Naive thymus-derived CD4-positive, alpha-beta T cell (primary cell): ENCODE results near the gene RIOX2. TPM values are rescaled to one million over a fixed set of nuclear protein-coding genes. Genes with fewer than 3 reads are reported as not detected.
A peak's percentile ranks its signal among the peaks of the same experiment; 100 is the strongest.

ENCODE experiments used
- ATAC-seq: fragments of 150-1000 bp; cut with Tn5 transposase; 2 replicates; pipeline ENCODE4 v1.10.0; 2021; ENCODE audit warnings: mild to moderate bottlenecking, moderate library complexity
- CTCF ChIA-PET: fragments of 350-600 bp; sonication (Branson Sonifier 250); formaldehyde crosslinking; loops from one replicate; lab custom pipeline; 2021; ENCODE audit warnings: antibody characterized with exemption; lab: Charles Lee
- POLR2A ChIA-PET: fragments of 350-600 bp; sonication (Branson Sonifier 250); formaldehyde crosslinking; loops from one replicate; lab custom pipeline; 2021; ENCODE audit warnings: antibody characterized with exemption, inconsistent platforms; lab: Charles Lee
- DNase-seq, 9 donors: peaks; one replicate each; pipeline versions ENCODE4 v3.0.0 to v3.0.0-alpha.2; 2020 to 2022; ENCODE audit warnings: mixed read lengths in 1 of 9
- H3K27ac ChIP-seq: one replicate; pipeline ENCODE4 v1.7.0; 2013; ENCODE audit warnings: mild to moderate bottlenecking, low read depth, low read length, moderate library complexity
- H3K27me3 ChIP-seq, 2 donors: one replicate each; pipeline ENCODE4 v1.7.0; 2013; ENCODE audit warnings: low read length in 2 of 2, mild to moderate bottlenecking in 2 of 2, moderate library complexity in 2 of 2; ENCODE audit not compliant: control insufficient read depth in 2 of 2, insufficient read depth in 2 of 2
- H3K36me3 ChIP-seq, 3 experiments: 1 replicate in 2 of 3; 2 replicates in 1 of 3; pipeline ENCODE4 v1.7.0; 2013; ENCODE audit warnings: low read length in 3 of 3, mild to moderate bottlenecking in 3 of 3, moderate library complexity in 1 of 3; ENCODE audit not compliant: insufficient read depth in 3 of 3, control insufficient read depth in 2 of 3
- H3K4me1 ChIP-seq, 2 donors: one replicate each; pipeline ENCODE4 v1.7.0; 2013; ENCODE audit warnings: low read length in 2 of 2, mild to moderate bottlenecking in 2 of 2, moderate library complexity in 1 of 2; ENCODE audit not compliant: control insufficient read depth in 2 of 2, insufficient read depth in 2 of 2
- H3K4me3 ChIP-seq: 2 replicates; pipeline ENCODE4 v1.7.0; 2013; ENCODE audit warnings: mild to moderate bottlenecking, low read length
- H3K9me3 ChIP-seq, 3 experiments: 1 replicate in 2 of 3; 2 replicates in 1 of 3; pipeline ENCODE4 v1.7.0; 2013; ENCODE audit warnings: low read length in 3 of 3; ENCODE audit not compliant: control insufficient read depth in 2 of 3
- H3K27ac Mint-ChIP-seq, 9 donors: one replicate each; pipeline ENCODE4 v1.8.0; 2020 to 2022; ENCODE audit warnings: mixed read lengths in 9 of 9, mild to moderate bottlenecking in 8 of 9, moderate library complexity in 5 of 9, inconsistent platforms in 2 of 9
- H3K27me3 Mint-ChIP-seq, 5 donors: one replicate each; pipeline ENCODE4 v1.8.0; 2021 to 2022; ENCODE audit warnings: mixed read lengths in 5 of 5, mild to moderate bottlenecking in 1 of 5
- H3K36me3 Mint-ChIP-seq, 5 donors: one replicate each; pipeline ENCODE4 v1.8.0; 2020 to 2022; ENCODE audit warnings: mixed read lengths in 5 of 5, mild to moderate bottlenecking in 3 of 5, inconsistent platforms in 1 of 5
- H3K4me1 Mint-ChIP-seq, 7 donors: one replicate each; pipeline ENCODE4 v1.8.0; 2020 to 2022; ENCODE audit warnings: mixed read lengths in 7 of 7, mild to moderate bottlenecking in 3 of 7, inconsistent platforms in 1 of 7
- H3K4me3 Mint-ChIP-seq, 10 donors: one replicate each; pipeline ENCODE4 v1.8.0; 2020 to 2022; ENCODE audit warnings: mild to moderate bottlenecking in 10 of 10, mixed read lengths in 10 of 10, moderate library complexity in 6 of 10, inconsistent platforms in 2 of 10
- H3K9me3 Mint-ChIP-seq, 11 donors: one replicate each; pipeline ENCODE4 v1.8.0; 2020 to 2022; ENCODE audit warnings: mixed read lengths in 11 of 11, mild to moderate bottlenecking in 4 of 11, inconsistent platforms in 1 of 11, moderate library complexity in 1 of 11
- intact Hi-C, 2 donors: fragments of 100-400 bp; cut with micrococcal nuclease; formaldehyde crosslinking; loops; one replicate each; pipeline ENCODE4 v1.15.1; 2023
- polyA plus RNA-seq, 2 donors: library from polyadenylated mRNA; unstranded; fragments of 300-500 nt; fragmentation: Illumina TruSeq; gene quantifications; one replicate each; pipeline ENCODE4 v1.2.3, GENCODE V29; 2021
- total RNA-seq, 6 experiments: library from RNA in 5 of 6; stranded (reverse) in 5 of 6; gene quantifications; 1 replicate in 5 of 6; 2 replicates in 1 of 6; pipeline ENCODE4 v1.2.3 and lab custom pipeline; 2021 to 2026

Gene RIOX2
- total and polyA plus RNA-seq, 7 experiments from 2014 or later = 17.8 to 110 (median 31.4) TPM

DNA sequence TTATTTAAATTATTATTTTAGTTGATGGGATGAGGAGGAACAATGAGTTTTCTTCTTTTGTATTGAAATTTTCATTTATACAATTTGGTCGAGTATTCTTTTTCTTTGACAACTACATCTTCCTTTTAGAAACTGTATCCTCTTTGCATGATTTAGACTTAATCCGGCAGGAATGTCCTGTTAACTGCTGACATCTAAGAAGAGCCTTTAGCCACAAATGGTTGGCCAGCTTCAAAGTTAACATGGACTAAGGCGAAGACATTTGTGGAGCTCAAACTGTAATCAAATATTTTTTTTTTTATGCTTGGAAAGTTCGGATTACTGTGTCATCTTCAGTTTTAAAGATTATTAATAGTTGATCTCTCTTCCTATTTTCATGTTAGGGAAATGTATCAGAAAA, 43.2 kb downstream of the RIOX2 start:
- ATAC-seq (no peak), DNase-seq (no peak)
- intact Hi-C loops = no loop called here
- H3K4me1 ChIP-seq = no peaks in the 10 kb centered on the region
- ChIA-PET CTCF (interaction anchor here (1.1 kb wide), 1 partner anchor 11 kb away, joined by 4 read pairs; no protein-coding TSS in a partner anchor), POLR2A (no interaction called here)
- no peak overlapping the region for H3K4me3 ChIP-seq
- no peak overlapping the region for H3K27ac ChIP-seq
- H3K36me3 ChIP-seq = no peaks in the 10 kb centered on the region
- peaks cover 9 to 52% (median 24%) of the 10 kb centered on the region in 5 donors for H3K36me3 Mint-ChIP-seq
- H3K9me3 ChIP-seq = no peaks in the 10 kb centered on the region
- peaks cover 0 to 2% (median 0%) of the 10 kb centered on the region in 7 donors for H3K4me1 Mint-ChIP-seq
- no peak overlapping the region for H3K4me3 Mint-ChIP-seq
- no peaks in the 10 kb centered on the region for H3K27me3 ChIP-seq
- no peak overlapping the region for H3K27ac Mint-ChIP-seq
- no peaks in the 10 kb centered on the region for H3K27me3 Mint-ChIP-seq
- H3K9me3 Mint-ChIP-seq = peaks cover 0 to 8% (median 2%) of the 10 kb centered on the region in 11 donors

DNA sequence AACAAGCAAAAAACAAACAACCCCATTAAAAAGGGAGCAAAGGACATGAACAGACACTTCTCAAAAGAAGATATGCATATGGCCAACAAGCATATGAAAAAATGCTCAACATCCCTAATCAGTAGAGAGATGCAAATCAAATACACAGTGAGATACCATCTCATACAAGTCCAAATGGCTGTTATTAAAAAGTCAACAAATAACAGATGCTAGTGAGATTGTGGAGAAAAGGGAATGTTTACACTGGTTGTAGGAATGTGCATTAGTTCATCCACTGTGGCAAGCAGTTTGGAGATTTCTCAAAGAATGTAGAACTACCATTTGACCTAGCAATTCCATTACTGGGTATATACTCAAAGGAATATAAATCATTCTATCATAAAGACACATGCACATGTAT, 44.5 kb downstream of the RIOX2 start:
- ChIA-PET CTCF (no interaction called here), POLR2A (no interaction called here)
- intact Hi-C loops = no loop called here
- Histone ChIP-seq H3K9me3 (no peaks in the 10 kb centered on the region), H3K36me3 (no peaks in the 10 kb centered on the region), H3K4me3 (no peak overlapping the region), H3K4me1 (no peaks in the 10 kb centered on the region), H3K27ac (no peak overlapping the region), H3K27me3 (no peaks in the 10 kb centered on the region)
- Mint-ChIP-seq H3K27me3 (no peaks in the 10 kb centered on the region), H3K4me1 (peaks cover 0 to 2% (median 0%) of the 10 kb centered on the region in 7 donors), H3K36me3 (peaks cover 12 to 60% (median 28%) of the 10 kb centered on the region in 5 donors), H3K4me3 (no peak overlapping the region), H3K9me3 (peaks cover 0 to 13% (median 3%) of the 10 kb centered on the region in 11 donors), H3K27ac (peak overlapping the region in 1 of 9 donors; percentile 7)
- no peak for DNase-seq
- ATAC-seq = no peak

DNA sequence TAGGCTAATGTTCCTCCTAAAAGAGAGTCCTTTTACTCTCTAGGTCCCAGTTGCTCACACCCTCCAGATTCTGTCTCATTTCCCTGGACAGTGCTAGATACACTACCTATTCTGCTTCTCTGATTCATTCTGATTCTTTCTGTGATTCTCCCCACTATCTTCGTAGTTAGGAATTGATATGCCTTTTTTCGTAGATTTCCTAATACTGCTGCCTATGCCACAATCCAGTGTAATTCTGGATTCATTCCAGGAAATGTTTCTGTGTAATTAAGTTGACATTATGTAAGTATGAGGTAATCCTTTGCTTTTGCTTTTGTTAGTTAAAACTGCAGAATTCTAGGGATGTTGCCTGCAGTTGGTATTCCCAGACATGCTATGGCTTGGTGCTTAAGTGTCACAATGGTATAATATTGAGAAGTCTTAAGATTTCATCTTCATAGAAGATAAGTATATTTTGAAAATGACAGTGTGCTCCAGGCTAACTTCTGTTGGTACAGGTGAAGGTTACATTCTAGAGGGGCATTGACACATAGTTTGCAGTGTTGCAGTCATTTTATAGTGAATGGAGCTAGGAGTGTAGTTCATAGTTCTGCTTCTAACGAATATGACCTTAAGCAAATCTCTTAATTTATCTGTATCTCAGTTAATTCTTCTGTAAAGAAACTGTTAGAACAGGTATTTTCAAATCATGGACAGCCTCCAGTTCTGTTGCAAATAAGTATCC, 54.3 kb downstream of the RIOX2 start:
- Mint-ChIP-seq H3K9me3 (peaks cover 0 to 10% (median 0%) of the 10 kb centered on the region in 11 donors), H3K4me1 (peaks cover 0 to 25% (median 3%) of the 10 kb centered on the region in 7 donors), H3K36me3 (peaks cover 0 to 76% (median 44%) of the 10 kb centered on the region in 5 donors), H3K27ac (no peak overlapping the region), H3K4me3 (no peak overlapping the region), H3K27me3 (no peaks in the 10 kb centered on the region)
- Histone ChIP-seq H3K27me3 (no peaks in the 10 kb centered on the region), H3K36me3 (no peaks in the 10 kb centered on the region), H3K9me3 (no peaks in the 10 kb centered on the region), H3K4me1 (no peaks in the 10 kb centered on the region), H3K4me3 (no peak overlapping the region), H3K27ac (no peak overlapping the region)
- ATAC-seq = no peak
- intact Hi-C loops = loop anchor here in 1 of 2 donors (2.0 kb wide), 1 partner anchor 17 kb away; no protein-coding TSS in a partner anchor
- ChIA-PET POLR2A (no interaction called here), CTCF (no interaction called here)
- no peak for DNase-seq

DNA sequence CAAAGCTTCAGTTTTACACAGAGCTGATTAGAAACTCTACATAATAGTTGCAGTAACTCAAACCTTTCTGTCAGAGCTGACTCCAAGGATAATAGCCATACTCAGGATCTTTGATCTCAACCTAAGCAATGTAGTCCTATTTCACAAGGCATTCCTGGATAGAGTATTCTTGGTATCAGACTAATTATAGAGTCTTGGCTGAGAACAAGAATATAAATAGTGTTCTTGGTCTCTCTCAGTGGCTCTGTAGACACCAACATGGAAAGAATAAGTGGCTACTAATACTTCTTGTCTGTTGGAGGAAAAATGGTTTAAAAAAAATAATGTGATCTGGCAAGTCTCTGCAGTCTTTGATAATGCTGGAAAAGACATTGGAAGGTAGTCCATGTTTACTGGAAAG, 55.7 kb downstream of the RIOX2 start:
- no peak for DNase-seq
- peaks cover 0 to 7% (median 2%) of the 10 kb centered on the region in 11 donors for H3K9me3 Mint-ChIP-seq
- no peak for ATAC-seq
- Histone ChIP-seq H3K36me3 (no peaks in the 10 kb centered on the region), H3K4me1 (peaks cover 4 to 8% of the 10 kb centered on the region in 2 donors), H3K27me3 (no peaks in the 10 kb centered on the region), H3K27ac (no peak overlapping the region), H3K9me3 (no peaks in the 10 kb centered on the region), H3K4me3 (no peak overlapping the region)
- no peaks in the 10 kb centered on the region for H3K27me3 Mint-ChIP-seq
- H3K36me3 Mint-ChIP-seq = peaks cover 0 to 68% (median 36%) of the 10 kb centered on the region in 5 donors
- CTCF ChIA-PET = no interaction called here
- peaks cover 2 to 29% (median 8%) of the 10 kb centered on the region in 7 donors for H3K4me1 Mint-ChIP-seq
- peak overlapping the region in 1 of 9 donors; percentile 1 for H3K27ac Mint-ChIP-seq
- POLR2A ChIA-PET = interaction anchor here (1.0 kb wide), 1 partner anchor 33 kb away, joined by 3 read pairs; no protein-coding TSS in a partner anchor
- H3K4me3 Mint-ChIP-seq = no peak overlapping the region
- intact Hi-C loops = no loop called here

DNA sequence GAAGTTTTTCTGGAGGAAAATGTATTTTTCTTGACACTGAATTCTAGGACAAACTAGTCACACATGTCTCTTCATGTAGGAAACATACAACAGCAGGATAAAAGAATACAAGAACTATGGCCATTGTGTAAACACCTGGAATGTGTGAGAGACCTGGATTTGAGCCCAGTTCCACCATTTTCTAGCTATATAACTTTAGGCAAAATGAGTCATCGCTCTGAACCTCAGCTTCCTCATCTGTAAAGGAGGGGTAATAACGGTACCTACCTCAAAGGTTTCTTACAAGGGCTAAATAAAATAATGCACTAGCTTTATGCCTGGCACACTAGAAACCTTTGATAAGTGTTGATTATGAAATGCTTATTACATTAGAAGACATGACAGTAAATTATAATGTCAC, 57.8 kb downstream of the RIOX2 start:
- peaks cover 0 to 63% (median 27%) of the 10 kb centered on the region in 5 donors for H3K36me3 Mint-ChIP-seq
- peaks cover 17 to 18% of the 10 kb centered on the region in 2 donors for H3K4me1 ChIP-seq
- intact Hi-C loops = no loop called here
- no peak overlapping the region for H3K27ac Mint-ChIP-seq
- ChIA-PET CTCF (no interaction called here), POLR2A (interaction anchor here (0.7 kb wide), 1 partner anchor 10 kb away, joined by 3 read pairs; no protein-coding TSS in a partner anchor)
- H3K27ac ChIP-seq = no peak overlapping the region
- H3K27me3 ChIP-seq = no peaks in the 10 kb centered on the region
- no peaks in the 10 kb centered on the region for H3K36me3 ChIP-seq
- H3K4me3 ChIP-seq = no peak overlapping the region
- peaks cover 0 to 21% (median 5%) of the 10 kb centered on the region in 11 donors for H3K9me3 Mint-ChIP-seq
- DNase-seq (no peak), ATAC-seq (no peak)
- no peak overlapping the region for H3K4me3 Mint-ChIP-seq
- H3K9me3 ChIP-seq = no peaks in the 10 kb centered on the region
- H3K27me3 Mint-ChIP-seq = no peaks in the 10 kb centered on the region
- peaks cover 15 to 41% (median 23%) of the 10 kb centered on the region in 7 donors for H3K4me1 Mint-ChIP-seq

DNA sequence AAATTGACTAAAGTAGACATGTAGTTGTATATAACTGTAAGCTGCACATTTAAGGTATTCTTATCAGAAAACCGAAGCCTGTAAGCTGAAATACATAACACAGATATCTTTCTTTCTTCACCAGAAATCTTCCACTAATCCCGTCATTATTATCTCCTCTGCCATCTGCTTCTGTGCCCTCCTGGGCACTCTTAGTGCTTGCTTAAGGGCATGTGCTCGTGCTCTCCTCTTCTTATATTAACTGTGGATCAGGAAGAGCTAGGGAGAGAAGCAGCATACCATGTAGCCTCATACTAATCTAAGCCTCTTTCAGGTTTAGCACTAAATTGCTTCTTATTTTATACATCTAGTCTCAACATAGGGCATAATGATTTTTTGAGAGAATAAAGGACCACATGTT, 60.8 kb downstream of the RIOX2 start:
- Mint-ChIP-seq H3K4me1 (peaks cover 15 to 32% (median 21%) of the 10 kb centered on the region in 7 donors), H3K36me3 (peaks cover 0 to 48% (median 9%) of the 10 kb centered on the region in 5 donors), H3K4me3 (peak overlapping the region in 8 of 10 donors; percentile 48 to 89 (median 84)), H3K9me3 (peaks cover 0 to 30% (median 8%) of the 10 kb centered on the region in 11 donors), H3K27me3 (no peaks in the 10 kb centered on the region), H3K27ac (peak overlapping the region; percentile 65 to 98 (median 95))
- Histone ChIP-seq H3K4me1 (peaks cover 17 to 18% of the 10 kb centered on the region in 2 donors), H3K27ac (no peak overlapping the region), H3K9me3 (no peaks in the 10 kb centered on the region), H3K36me3 (no peaks in the 10 kb centered on the region), H3K27me3 (no peaks in the 10 kb centered on the region), H3K4me3 (no peak overlapping the region)
- ChIA-PET CTCF (no interaction called here), POLR2A (interaction anchor here (0.7 to 1.2 kb wide), 3 partner anchors 12 to 41 kb away, joined by 3 to 4 read pairs (median 4); no protein-coding TSS in a partner anchor)
- DNase-seq (no peak), ATAC-seq (no peak)
- intact Hi-C loops = loop anchor here in 1 of 2 donors (1.0 kb wide), 2 partner anchors 60 to 90 kb away; no protein-coding TSS in a partner anchor
